Epithelial cell of proximal tubule (primary cell): ENCODE data around the gene UBE2M. TPM values are rescaled to one million over a fixed set of nuclear protein-coding genes. Genes with fewer than 3 reads are reported as not detected.

Experiments
- DNase-seq: peaks from one replicate; pipeline ENCODE4 v3.0.0-alpha.2; 2011; ENCODE audit warnings: low read depth
- H3K4me3 ChIP-seq: 2 replicates; pipeline ENCODE4 v1.5.1; 2011; ENCODE audit warnings: low read depth, mild to moderate bottlenecking, low read length
- total RNA-seq: library from RNA; depleted of rRNA; stranded (reverse); fragments of >200 nt; gene quantifications from 2 replicates; pipeline ENCODE4 v1.2.3, GENCODE V29; 2015
- TF ChIP-seq, protein P1 (sequence below): conservative IDR thresholded peaks from 2 replicates; pipeline ENCODE4 v1.5.1; 2012; ENCODE audit warnings: low read depth, mild to moderate bottlenecking, low read length

The UBE2M gene
- total RNA-seq, 1 donor from 2014 or later = 37.4 TPM

GRCh38 chr19:58561373-58562121 lies 3.1 kb upstream of the UBE2M start:
- no peak for DNase-seq
- H3K4me3 ChIP-seq = peak overlapping the region; percentile 44
- TF ChIP-seq, protein P1, sequence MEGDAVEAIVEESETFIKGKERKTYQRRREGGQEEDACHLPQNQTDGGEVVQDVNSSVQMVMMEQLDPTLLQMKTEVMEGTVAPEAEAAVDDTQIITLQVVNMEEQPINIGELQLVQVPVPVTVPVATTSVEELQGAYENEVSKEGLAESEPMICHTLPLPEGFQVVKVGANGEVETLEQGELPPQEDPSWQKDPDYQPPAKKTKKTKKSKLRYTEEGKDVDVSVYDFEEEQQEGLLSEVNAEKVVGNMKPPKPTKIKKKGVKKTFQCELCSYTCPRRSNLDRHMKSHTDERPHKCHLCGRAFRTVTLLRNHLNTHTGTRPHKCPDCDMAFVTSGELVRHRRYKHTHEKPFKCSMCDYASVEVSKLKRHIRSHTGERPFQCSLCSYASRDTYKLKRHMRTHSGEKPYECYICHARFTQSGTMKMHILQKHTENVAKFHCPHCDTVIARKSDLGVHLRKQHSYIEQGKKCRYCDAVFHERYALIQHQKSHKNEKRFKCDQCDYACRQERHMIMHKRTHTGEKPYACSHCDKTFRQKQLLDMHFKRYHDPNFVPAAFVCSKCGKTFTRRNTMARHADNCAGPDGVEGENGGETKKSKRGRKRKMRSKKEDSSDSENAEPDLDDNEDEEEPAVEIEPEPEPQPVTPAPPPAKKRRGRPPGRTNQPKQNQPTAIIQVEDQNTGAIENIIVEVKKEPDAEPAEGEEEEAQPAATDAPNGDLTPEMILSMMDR = no peak

DNA sequence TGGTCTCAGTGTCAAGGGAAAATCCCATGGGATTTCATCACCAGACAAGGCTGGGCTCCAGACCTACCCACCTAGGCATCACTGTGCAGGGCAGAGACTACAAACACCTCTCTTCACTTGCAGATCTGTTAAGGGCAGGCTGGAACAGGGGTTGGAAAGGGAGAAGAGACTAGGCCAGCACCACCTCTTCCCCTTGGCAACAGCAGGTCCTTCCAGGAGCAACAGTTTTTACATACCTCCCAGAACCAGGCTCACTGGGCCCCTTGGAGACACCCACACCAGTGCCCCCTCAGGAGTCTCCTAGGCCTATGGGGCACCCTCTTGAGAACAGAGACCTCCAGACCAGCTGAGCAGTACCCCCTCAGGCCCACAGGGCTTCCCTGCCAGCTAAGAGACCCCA lies 2.5 kb upstream of the UBE2M start:
- TF ChIP-seq, protein P1 = no peak
- no peak overlapping the region for H3K4me3 ChIP-seq
- DNase-seq = no peak

DNA sequence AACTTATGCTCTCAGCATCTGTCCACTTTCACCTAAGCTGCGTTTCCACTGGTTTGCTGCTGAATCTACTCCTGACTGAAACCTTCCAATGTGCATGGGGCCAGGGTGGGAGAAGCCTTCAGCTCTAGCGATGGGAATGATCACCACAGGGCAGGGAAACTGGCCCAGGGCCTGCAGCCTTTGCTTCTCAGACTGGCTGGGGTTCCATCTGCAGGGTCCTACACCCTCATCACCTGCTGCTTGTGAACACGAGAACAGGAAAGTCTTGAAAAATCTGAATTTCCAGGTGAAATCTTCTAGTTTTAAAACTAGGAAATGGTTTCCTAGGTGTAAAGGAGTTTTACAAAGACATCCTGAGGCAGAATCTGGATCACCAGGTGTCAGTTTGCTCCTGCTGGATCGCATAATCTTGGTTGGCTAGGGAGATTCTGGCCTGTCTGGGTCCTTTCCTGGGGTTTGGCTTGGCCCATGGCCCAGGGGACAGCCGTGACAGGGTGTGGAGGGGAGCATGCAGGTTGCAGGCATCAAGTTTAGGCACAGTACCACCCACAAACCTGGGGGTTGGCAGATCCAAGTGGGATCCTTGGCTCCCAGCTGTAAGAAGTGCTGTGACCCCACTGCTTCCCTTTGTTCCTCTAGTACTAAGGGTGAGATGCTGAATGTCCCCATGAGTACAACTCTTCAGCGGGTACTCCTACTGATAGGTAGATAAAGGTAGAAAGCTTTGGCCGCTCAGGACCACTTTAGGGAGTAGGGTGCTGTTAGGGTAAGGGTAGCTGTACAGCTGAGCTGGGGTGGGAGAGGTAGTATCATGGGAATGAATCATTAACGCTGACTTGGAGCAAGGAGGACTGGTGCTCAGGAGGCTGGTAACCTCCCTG lies 1.8 kb upstream of the UBE2M start:
- TF ChIP-seq, protein P1 = no peak
- DNase-seq = no peak
- H3K4me3 ChIP-seq = peak overlapping the region; percentile 75

DNA sequence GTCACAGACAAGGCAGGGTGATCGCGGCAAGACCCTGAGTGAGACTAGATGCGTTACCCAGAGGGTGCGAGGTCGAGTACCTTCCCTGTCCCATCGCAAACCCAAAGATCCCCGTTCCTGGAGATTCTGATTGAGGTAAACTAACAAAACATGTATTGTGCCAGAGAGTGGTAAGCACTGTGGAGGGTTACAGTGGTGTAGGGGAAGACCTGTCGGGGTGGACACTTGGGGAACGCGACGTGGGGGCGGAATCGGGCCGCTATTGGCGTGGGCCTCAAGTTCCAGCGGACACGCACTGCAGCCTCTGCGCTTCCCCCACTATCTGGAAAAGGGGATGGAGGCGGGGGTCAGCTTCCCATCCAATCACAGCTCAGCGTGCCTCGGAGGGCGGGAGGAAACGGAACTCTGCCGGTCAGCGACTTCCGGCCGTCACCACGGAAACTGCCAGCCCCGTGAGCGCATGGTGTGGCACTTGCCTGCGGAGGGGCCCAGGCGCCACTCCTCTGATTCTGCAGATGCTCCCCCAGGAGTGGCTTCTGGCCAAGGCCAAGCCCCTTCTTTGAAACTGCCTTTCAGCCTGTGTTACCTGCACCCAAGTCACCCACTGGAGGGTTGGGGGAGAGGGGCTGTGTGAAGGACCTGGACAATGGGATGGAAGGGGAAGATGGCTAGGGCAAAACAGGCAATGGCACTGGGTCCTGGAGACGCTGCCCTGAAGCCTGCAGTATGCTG lies 1.0 kb upstream of the UBE2M start:
- TF ChIP-seq, protein P1 = no peak
- DNase-seq = no peak
- H3K4me3 ChIP-seq = peak overlapping the region; percentile 75

- TF ChIP-seq, protein P1 = no peak
- peak overlapping the region; percentile 75 for H3K4me3 ChIP-seq
- DNase-seq = peak; percentile 74
Measured at GRCh38 chr19:58558623-58559274, 338 bp upstream of the UBE2M start.
